NCI-H2029 treated with DMSO at 0.1 percent for 48 hours (cell line): ENCODE data around the gene DPEP2.
A peak's percentile ranks its signal among the peaks of the same experiment; 100 is the strongest.
"Not testable (repeated sequence)": the region's sequence is repeated elsewhere in the genome, so short reads cannot be mapped to it uniquely, and the experiment has no call there.

Source experiments
- DNase-seq: peaks from one replicate; lab custom pipeline; 2025; lab: John Stamatoyannopoulos, UW

Gene DPEP2

DNA sequence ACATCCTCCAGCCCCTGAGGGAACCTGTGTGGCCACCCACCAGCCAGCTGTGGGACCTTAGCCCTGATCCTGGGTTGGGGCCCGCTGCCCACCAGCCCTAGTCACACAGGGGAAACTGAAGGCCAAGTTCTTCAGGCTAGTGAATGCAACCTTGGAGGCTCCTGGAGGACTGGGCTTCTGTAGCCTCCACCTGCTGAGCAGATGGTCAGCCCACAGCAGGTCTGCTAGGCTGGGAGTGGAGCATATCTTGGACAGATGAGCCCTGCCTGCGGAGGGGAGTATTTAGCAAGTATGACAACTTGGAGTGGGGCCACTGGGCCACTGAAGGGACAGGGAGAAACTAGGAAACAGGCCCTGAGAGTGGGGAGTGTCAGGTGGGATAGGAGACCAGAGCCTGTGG, 23.1 kb downstream of the DPEP2 start:
- no peak for DNase-seq

DNA sequence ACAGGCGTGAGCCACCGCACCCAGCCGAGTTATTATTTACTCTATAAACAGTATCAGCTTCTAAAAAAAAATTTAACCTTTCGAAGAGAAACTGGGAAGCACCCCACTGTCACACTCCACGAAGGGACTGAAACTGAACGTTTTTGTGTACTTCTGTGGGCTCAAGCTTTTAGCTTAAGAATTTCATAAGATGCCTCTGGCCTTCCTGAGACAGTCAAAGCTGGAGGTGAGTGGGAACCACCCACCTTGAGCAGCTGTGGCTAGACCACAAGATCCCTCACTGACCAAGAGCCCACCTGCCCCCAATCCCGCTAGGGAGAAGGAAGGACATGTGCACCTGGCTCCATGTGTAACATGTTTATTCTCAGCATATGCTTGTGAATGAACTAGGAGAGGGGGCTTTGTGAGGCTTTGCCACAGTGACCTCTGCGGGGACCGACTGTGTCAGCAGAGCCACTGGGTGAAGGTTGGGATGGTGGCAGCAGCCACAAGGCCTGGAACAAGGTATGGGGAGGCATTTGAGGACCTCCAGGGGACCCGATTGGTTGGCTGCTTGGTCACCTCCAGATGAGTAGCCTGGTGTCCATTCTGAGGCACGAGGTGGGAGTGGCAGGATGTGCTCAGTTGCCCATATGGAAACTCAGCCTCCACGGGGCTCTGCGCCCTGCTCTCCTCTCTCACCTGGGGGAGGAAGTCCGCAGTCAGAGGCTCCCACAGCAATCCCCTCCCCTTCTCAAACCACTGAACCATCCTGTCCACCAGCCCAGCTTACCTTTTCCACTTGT, 23.8 kb downstream of the DPEP2 start:
- no peak for DNase-seq

GRCh38 chr16:67972285-67972684, 27.0 kb downstream of the DPEP2 start:
- DNase-seq, result not testable (repeated sequence)

- no peak for DNase-seq
These were observed 28.2 kb downstream of the DPEP2 start for GRCh38 chr16:67971111-67971510.

DNA sequence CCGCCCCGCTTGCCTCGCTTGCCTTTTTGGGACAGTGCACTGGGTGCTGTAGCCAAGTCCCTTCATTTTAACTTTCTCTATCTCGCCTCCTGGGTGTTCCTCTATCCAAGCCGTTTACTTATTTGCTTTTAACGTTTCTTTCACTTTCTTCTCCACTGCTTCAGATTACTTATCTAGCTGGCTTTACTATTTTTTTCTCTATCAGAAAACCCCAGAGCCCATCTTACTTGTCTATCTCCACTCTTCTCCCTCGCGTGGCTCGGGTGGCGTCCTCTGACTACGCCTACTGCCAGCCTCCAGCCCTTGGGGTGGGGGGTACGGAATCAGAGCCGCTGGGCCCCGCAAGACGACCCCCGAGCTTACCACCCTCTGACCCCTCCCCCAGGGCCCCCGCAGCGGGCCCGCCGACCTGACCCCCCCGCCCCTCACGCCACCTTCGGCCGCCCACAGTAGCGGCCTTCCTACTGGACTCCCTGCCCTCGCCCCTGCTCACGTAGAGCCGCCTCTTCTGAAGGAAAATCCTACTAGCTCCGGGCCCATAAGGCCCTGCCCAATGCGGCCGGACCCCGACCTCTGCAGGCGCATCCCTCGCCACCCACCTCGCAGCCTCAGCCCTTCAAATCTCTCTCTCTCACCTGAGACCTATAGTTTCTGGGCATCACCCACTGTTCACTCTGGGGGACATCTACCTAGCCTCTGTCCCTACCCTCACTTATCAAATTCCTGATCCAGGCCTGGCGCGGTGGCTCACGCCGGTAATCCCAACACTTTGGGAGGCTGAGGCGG, 29.8 kb downstream of the DPEP2 start:
- DNase-seq, result no peak

DNA sequence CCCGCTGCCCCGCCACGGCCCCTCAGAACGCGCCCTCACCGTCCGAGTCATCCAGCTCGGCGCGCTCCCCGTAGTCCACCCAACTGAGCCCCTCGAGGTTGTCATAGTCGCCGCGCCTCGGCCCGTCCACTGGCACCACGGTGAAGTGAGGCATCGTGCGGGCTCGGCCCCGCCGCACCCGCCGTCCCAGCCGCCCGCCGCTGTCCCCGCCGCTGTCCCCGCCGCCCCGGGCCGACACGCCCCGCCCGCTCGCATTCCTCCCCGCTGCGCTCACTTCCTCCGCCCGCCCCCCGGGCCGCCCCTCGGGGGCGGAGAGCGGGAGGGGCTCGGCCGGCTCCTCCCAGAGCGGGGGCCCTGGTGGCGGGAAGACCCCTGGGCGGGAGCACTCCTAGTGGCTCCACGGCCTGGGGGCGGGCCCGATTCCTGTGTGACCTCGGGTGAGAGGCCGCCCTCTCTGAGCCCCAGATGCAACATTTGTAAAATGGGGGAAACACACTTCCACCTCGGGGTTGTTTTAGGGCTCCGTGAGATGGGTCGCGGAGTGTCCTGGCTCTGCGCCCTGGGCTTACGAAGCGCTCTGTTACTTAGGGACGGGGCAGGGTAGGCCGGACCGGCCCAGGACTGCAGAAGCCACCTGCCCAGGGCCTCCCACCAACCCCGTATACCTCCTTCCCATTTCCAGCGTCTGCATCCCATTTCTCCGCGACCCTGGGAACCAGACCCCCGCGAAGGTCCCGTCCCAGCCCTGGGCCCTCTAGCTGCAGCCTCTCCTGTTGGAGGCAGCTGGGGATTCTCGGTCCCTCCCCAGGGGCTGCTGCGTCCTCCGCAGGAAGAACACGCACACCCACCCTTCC, 30.7 kb downstream of the DPEP2 start, which contains the start of gene SLC12A4:
Gene SLC12A4, minus strand, starts transcription at position 238 of the 854 bp plus-strand sequence. Its CDS starts 84 bp downstream, at position 154.
- DNase-seq, result no peak

DNA sequence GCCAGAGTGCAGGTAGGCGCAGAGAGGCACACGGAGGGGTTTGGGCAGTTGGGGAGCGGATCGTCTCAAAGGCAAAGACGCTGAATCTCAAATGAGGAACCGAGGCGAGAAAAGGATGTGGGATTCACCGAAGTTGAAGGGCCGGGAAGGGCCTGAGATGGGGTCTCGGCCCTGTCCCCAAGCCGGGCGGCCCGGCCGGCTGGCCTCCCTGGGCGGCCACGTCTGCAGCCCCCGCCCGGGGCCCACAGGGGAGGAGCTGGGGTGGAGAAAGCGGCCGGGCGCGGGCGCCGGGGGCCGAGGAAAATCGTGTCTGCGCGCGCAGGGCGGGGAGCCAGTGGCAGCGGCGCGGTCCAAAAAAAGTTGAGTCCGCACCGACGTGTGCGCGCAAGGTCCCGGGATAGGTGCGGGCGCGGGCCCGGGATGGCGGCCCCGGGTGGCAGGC, 31.3 kb downstream of the DPEP2 start:
- DNase-seq, result no peak

DNA sequence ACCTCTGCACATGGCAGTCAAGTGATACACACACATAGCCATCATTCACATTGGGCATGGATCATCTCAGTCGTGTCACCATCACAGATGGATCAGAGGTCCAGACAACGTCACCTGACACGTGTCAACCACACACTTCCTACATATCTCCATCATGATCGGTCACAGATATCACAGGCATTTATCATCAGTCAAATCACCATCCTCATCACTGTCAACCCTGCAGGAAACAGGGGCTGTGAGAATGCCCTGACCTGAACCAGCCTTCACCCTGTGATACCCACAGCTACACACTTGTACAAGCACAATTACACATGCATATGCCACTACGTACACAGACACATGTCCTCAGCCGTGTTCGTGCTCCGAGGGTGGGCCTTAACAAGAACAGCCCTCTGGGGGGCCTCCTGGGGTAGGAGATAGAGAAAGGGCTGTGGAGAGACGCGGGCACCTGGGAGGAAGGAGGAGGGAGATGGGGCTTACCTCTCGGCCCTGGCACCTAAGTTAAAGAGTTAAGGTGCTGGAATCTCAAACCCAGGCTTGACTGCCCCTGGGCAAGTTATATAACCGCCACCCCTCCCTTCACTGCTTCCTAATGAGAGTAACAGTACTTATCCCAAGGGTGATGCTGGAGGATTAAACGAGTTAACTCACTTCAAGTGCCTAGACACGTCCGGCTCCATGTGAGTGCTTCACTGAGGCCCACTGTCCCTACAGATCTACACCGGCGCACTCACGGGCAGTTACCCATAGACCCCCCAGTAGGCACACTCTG, 31.9 kb downstream of the DPEP2 start:
- no peak for DNase-seq

- DNase-seq, result no peak
These were observed 32.6 kb downstream of the DPEP2 start for GRCh38 chr16:67966549-67967182.

GRCh38 chr16:67965668-67966548, 33.4 kb downstream of the DPEP2 start:
- no peak for DNase-seq

DNA sequence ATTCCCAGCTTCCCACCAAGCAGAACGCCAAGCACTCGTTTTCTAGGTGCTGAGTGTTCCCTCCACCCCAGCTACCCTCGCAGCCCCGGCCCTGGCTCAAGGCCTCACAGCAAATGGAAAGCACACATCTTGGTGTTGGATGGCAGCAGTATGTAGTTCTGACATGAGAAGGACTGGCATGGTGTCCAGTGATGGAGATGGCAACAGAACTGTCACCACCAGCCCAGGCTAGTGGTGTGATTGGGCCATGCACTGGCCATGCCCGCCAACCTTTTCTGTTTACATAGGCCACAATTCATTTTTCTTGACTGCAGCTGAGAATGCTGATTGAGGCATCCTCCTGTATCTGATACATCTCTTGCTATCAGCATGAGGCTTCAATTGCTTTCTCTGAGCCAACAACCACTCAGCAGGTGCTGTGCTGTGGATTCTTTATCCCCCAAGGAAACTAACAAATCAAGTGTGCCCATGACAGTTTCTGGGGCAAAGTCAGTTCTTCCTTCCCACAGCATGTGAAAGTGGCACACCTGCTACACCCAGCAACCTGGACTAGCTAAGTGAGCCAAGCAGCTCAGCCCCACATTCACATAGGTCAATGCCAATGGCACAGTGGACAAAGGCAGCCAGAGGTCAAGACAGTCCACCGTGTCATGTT, 34.7 kb downstream of the DPEP2 start:
- DNase-seq, result no peak

DNA sequence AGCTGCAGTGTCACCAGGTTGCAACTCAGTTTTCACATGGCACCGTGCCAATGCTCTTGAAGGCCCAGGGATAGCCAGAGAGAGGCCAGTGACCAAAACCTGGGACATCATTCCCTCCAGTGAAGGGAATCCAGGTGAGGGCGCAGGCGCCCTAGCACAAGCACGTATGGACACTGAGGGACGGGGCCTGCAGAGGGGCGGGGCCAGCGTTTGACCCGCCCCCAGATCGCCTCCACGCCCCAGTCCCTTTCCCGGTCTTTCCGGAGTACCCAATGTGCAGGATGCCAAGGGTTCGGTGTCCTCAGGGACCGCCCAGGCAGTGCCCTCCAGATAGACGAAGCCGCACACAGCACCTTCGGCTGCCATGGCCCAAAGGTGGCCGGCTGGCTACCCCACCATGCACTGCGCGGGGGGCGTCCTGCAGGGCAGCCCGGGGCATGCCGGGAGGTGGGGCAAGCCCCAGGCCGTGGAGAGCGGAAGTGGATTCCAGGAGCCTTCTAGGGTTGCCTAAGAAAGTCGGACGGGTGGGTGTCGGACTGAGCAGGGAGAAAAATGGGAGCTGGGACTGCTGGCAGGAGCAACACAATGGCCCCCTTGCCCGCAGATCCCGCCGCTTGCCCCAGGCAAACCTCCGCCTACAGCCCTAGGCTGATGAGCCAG, 35.5 kb downstream of the DPEP2 start:
- DNase-seq, result no peak

- no peak for DNase-seq
These were observed 36.0 kb downstream of the DPEP2 start for GRCh38 chr16:67963292-67963661.

DNA sequence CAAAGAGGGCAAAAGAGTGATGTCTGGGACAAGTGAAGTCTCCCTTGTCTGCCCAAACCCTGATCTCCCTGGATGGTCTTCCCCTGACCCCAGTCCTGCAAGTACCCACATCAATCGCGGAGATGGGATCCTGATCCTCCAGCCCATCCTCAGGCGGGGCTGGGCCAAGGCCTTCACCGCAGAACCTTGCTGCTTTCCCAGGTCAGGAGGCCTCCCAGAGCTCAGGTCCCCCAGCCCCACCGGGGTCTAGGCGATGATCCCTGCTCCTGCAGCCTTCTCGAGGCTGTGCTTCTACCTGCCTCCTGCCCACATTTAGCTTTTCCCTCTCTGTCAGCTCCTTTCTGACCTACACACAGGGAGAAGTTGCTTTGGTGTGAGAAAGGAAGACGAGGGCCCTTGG, 37.1 kb downstream of the DPEP2 start:
- DNase-seq, result no peak

GRCh38 chr16:67961551-67961957, 37.7 kb downstream of the DPEP2 start:
- DNase-seq, result peak; percentile 80

DNA sequence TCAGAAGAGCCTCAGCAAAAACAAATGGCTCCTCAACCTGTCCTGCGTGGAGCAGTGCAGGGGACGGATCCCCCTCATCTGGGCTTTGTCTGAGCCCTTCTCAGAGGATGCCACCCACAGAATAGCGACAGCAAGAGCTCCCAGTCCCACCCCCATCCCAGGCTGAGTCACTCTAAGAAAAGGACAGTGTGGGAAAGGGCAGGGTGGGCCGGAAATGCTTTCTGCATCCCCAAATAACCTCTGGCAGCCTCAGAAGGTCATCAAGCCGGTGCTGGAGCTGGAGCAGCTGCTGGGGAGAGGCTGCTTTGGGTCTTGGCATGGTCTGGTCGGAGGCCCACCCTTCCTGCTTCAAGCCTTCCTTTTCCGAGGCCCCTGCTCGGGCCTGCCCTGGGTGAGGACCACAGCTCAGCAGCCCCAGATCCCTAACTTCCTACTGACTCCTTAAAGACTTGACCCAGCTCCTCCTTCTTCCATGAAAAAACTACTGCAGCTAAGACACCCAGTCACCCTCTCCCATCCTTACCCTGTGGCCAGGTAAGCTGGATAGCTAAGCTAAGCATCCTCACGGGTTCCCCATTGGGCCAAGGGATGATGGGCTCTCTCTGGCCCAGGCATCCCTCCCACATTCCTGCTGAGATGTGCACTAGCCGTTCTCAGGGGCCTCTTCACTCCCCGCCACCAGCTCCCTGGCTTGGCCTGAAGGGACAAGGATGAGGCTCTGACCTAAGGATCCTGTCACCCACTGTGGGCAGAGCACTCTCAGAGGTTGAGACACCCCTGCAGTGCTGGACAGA, 39.6 kb downstream of the DPEP2 start:
- no peak for DNase-seq

DNA sequence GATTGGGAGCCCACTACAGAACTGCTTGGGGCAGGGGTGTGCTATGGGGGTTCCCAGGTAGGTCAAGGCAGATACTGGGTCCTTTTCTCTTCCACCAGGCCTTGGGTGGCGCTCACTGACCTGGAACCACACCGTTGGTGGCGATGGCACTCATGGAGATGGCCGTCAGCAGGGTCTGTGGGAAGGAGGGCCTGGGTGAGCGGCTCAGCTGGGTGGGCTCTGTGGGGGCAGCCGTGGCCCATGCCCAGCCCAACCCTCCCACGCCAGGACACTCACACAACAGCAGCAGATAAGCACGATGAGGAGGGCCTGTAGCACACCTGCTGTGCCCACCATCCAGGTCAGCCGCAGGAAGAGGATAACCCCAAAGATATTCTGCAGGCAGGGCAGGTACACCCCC, 41.7 kb downstream of the DPEP2 start:
- no peak for DNase-seq
